Vagina (tissue), 2 donors: ENCODE measurements around the gene SLC43A1. TPM values are rescaled to one million over a fixed set of nuclear protein-coding genes. Genes with fewer than 3 reads are reported as not detected.

Experiments
- DNase-seq, 2 donors: peaks; one replicate each; pipeline ENCODE4 v3.0.0-alpha.2; 2017; ENCODE audit errors: extremely low spot score in 2 of 2
- H3K27ac ChIP-seq: fragments of 200-600 bp; sonication (generic); one replicate; pipeline ENCODE4 v1.5.1; 2019
- H3K27me3 ChIP-seq: fragments of 200-600 bp; sonication (generic); one replicate; pipeline ENCODE4 v1.5.1; 2019
- H3K36me3 ChIP-seq, 2 donors: fragments of 200-600 bp; sonication (generic); one replicate each; pipeline ENCODE4 v1.5.1; 2017 to 2019
- H3K4me1 ChIP-seq: fragments of 200-600 bp; sonication (generic); one replicate; pipeline ENCODE4 v1.5.1; 2019
- H3K4me3 ChIP-seq, 2 donors: fragments of 200-600 bp; sonication (generic); 1 replicate in 1 of 2; 2 replicates in 1 of 2; pipeline ENCODE4 v1.5.1; 2016 to 2019
- H3K9me3 ChIP-seq: fragments of 200-600 bp; sonication (generic); one replicate; pipeline ENCODE4 v1.5.1; 2019
- POLR2A ChIP-seq, 2 donors: fragments of 450-650 bp; IDR thresholded peaks; one replicate each; pipeline ENCODE4 v1.6.1; 2017; ENCODE audit warnings: antibody characterized with exemption in 2 of 2, mild to moderate bottlenecking in 2 of 2, moderate library complexity in 2 of 2
- POLR2AphosphoS5 ChIP-seq, 2 donors: sonication (generic); formaldehyde crosslinking; IDR thresholded peaks; one replicate each; pipeline ENCODE4 v1.9.0; 2017; ENCODE audit warnings: antibody characterized with exemption in 2 of 2, mild to moderate bottlenecking in 2 of 2, low read depth in 1 of 2; ENCODE audit not compliant: insufficient read depth in 1 of 2
- intact Hi-C: fragments of 100-400 bp; cut with DNase I; formaldehyde crosslinking; loops from one replicate; pipeline ENCODE4 v1.15.1; 2023
- total RNA-seq: library from RNA; depleted of rRNA; stranded (reverse); fragments of >200 nt; gene quantifications from one replicate; pipeline ENCODE4 v1.2.3, GENCODE V29; 2016
- TF ChIP-seq, protein P1 (sequence below), 3 experiments: fragments of 450-650 bp in 2 of 3; fragments of 200-600 bp in 1 of 3; sonication (generic) in 1 of 3; IDR thresholded peaks; one replicate each; pipeline ENCODE4 v1.5.1; 2017 to 2019; ENCODE audit warnings: antibody characterized with exemption in 3 of 3, mild to moderate bottlenecking in 2 of 3, moderate library complexity in 2 of 3

The SLC43A1 gene
- total RNA-seq, 1 donor from 2014 or later: 22.6 TPM

DNA sequence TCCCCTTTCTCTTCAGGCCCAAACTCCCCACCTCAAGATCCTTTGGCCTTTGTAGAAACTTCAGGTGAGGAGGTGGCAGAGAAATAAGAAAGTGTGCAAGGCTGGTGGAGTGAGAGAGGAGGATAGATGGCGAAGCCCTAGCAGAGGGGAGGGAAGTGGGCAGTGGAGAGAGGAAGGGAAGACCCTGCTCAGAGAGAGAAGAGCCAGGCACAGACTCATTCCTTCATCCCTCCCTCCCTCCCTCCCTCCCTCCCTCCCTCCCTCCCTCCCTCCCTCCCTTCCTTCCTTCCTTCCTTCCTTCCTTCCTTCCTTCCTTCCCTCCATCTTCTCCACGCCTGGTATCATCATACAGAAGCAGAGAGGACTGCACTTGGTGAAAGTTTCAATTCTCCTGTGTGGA is 34.2 kb downstream of the SLC43A1 start:
- TF ChIP-seq POLR2AphosphoS5 (IDR thresholded peaks at IDR 0.05; ENCODE audit: insufficient read depth in 1 of 2, low read depth in 1 of 2) (no peak), POLR2A (IDR thresholded peaks at IDR 0.05) (no peak)
- TF ChIP-seq, protein P1, sequence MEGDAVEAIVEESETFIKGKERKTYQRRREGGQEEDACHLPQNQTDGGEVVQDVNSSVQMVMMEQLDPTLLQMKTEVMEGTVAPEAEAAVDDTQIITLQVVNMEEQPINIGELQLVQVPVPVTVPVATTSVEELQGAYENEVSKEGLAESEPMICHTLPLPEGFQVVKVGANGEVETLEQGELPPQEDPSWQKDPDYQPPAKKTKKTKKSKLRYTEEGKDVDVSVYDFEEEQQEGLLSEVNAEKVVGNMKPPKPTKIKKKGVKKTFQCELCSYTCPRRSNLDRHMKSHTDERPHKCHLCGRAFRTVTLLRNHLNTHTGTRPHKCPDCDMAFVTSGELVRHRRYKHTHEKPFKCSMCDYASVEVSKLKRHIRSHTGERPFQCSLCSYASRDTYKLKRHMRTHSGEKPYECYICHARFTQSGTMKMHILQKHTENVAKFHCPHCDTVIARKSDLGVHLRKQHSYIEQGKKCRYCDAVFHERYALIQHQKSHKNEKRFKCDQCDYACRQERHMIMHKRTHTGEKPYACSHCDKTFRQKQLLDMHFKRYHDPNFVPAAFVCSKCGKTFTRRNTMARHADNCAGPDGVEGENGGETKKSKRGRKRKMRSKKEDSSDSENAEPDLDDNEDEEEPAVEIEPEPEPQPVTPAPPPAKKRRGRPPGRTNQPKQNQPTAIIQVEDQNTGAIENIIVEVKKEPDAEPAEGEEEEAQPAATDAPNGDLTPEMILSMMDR (IDR thresholded peaks at IDR 0.05): no peak
- no peaks in the 10 kb centered on the region for H3K27me3 ChIP-seq
- intact Hi-C loops: no loop called here

GRCh38 chr11:57480409-57481137 is 34.9 kb downstream of the SLC43A1 start:
- intact Hi-C loops: no loop called here
- no peak for DNase-seq
- Histone ChIP-seq H3K4me1 (peaks cover 32% of the 10 kb centered on the region), H3K36me3 (peaks cover 0 to 11% of the 10 kb centered on the region in 2 donors), H3K4me3 (no peak overlapping the region), H3K9me3 (no peaks in the 10 kb centered on the region), H3K27ac (no peak overlapping the region), H3K27me3 (no peaks in the 10 kb centered on the region)
- TF ChIP-seq, protein P1 (IDR thresholded peaks at IDR 0.05): peak in 2 of 3 experiments; percentile 45 to 60
- TF ChIP-seq POLR2AphosphoS5 (IDR thresholded peaks at IDR 0.05; ENCODE audit: insufficient read depth in 1 of 2, low read depth in 1 of 2): no peak

More for the DNA sequence above, 34.2 kb downstream of the SLC43A1 start:
- H3K9me3 ChIP-seq: no peaks in the 10 kb centered on the region
- DNase-seq: no peak
- peaks cover 25% of the 10 kb centered on the region for H3K4me1 ChIP-seq
- peaks cover 0 to 15% of the 10 kb centered on the region in 2 donors for H3K36me3 ChIP-seq
- no peak overlapping the region for H3K4me3 ChIP-seq
- no peak overlapping the region for H3K27ac ChIP-seq

DNA sequence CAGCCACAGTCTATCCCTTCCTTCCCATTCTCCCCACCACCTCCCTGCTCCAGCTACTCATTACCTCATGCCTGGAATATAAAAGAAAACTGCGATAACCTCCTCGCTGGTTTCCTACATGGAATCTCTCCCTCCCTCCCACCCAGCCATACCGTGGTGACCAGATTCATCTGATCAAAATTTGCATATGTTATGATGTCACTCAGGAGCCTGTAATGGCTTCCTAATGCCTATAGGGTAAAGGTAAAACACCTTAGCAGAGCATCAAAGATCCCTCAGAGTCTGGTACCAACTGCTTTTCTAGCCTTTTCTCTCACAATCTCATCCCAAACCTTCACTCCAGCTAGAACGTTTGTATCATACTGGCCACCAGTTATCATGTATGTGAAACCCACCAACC is 35.6 kb downstream of the SLC43A1 start:
- TF ChIP-seq POLR2AphosphoS5 (IDR thresholded peaks at IDR 0.05; ENCODE audit: insufficient read depth in 1 of 2, low read depth in 1 of 2) (no peak), POLR2A (IDR thresholded peaks at IDR 0.05) (no peak)
- TF ChIP-seq, protein P1 (IDR thresholded peaks at IDR 0.05): no peak
- Histone ChIP-seq H3K27ac (no peak overlapping the region), H3K9me3 (no peaks in the 10 kb centered on the region), H3K4me3 (no peak overlapping the region), H3K36me3 (peaks cover 0 to 5% of the 10 kb centered on the region in 2 donors), H3K4me1 (peaks cover 38% of the 10 kb centered on the region), H3K27me3 (no peaks in the 10 kb centered on the region)
- intact Hi-C loops: no loop called here
- no peak for DNase-seq

- intact Hi-C loops: no loop called here
- Histone ChIP-seq H3K27ac (no peak overlapping the region), H3K36me3 (no peaks in the 10 kb centered on the region), H3K4me3 (no peak overlapping the region), H3K4me1 (peaks cover 38% of the 10 kb centered on the region), H3K27me3 (no peaks in the 10 kb centered on the region), H3K9me3 (no peaks in the 10 kb centered on the region)
- TF ChIP-seq, protein P1 (IDR thresholded peaks at IDR 0.05): no peak
- no peak for DNase-seq
These were observed 36.4 kb downstream of the SLC43A1 start for GRCh38 chr11:57479021-57479663.
